GM12865 (cell line): Measurements from ENCODE around the gene MAP3K1.
A peak's percentile ranks its signal among the peaks of the same experiment; 100 is the strongest.

Experiments
- DNase-seq: peaks from one replicate; pipeline ENCODE4 v3.0.0; 2010; ENCODE audit warnings: low read depth
- H3K4me3 ChIP-seq: 2 replicates; pipeline ENCODE4 v1.5.1; 2011; ENCODE audit warnings: mild to moderate bottlenecking, low read depth, low read length, control low read depth
- TF ChIP-seq, protein P1 (sequence below): IDR thresholded peaks from 2 replicates; pipeline ENCODE4 v1.5.1; 2011; ENCODE audit warnings: low read length, control low read depth, low read depth, inconsistent platforms; ENCODE audit not compliant: insufficient read depth; ENCODE audit errors: missing control alignments

MAP3K1 gene

GRCh38 chr5:56831773-56832172, 16.4 kb downstream of the MAP3K1 start:
- no peak for DNase-seq
- no peak overlapping the region for H3K4me3 ChIP-seq
- TF ChIP-seq, protein P1, sequence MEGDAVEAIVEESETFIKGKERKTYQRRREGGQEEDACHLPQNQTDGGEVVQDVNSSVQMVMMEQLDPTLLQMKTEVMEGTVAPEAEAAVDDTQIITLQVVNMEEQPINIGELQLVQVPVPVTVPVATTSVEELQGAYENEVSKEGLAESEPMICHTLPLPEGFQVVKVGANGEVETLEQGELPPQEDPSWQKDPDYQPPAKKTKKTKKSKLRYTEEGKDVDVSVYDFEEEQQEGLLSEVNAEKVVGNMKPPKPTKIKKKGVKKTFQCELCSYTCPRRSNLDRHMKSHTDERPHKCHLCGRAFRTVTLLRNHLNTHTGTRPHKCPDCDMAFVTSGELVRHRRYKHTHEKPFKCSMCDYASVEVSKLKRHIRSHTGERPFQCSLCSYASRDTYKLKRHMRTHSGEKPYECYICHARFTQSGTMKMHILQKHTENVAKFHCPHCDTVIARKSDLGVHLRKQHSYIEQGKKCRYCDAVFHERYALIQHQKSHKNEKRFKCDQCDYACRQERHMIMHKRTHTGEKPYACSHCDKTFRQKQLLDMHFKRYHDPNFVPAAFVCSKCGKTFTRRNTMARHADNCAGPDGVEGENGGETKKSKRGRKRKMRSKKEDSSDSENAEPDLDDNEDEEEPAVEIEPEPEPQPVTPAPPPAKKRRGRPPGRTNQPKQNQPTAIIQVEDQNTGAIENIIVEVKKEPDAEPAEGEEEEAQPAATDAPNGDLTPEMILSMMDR = no peak

DNA sequence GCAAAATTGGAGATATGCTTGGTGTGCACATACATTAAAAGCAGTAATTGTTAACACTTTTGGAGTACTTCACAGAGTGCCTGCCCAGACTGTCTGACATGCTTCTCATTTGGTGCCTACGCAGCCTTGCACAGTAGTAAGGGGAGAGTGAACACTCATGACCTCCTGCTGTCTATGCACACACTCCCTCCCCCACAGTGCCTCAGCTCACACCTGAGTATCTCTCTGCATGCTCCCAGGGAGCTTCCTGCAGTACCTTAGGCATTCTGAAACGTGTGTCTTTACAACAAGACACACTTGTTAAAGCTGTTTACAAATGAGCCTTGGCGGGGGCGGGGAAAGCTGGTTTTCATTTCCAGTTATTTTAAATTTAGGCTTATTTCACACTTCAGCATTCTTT, 18.0 kb downstream of the MAP3K1 start:
- TF ChIP-seq, protein P1 = no peak
- H3K4me3 ChIP-seq = no peak overlapping the region
- no peak for DNase-seq

DNA sequence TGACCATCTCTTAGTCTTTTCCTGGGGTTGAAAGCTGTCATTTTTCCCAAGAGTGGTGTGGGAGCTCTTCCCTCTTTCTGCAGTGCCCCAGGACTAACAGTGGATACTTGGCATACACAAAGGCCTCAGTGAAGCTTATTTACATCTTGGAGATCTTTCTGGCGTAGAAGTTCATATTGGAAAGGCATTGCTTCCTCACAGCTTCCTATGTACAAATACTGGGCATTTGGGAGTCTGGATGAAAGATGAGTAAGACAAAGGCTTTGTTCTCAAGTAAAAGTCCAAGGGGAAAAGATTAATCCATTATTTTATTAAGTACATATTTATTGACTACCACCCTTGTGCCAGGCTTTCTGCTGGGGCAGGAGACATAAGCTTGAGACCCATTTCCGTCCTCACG, 22.0 kb downstream of the MAP3K1 start:
- no peak for DNase-seq
- H3K4me3 ChIP-seq = no peak overlapping the region
- TF ChIP-seq, protein P1 = no peak

- no peak overlapping the region for H3K4me3 ChIP-seq
- DNase-seq = no peak
- TF ChIP-seq, protein P1 = no peak
Measured at GRCh38 chr5:56837956-56838355, 22.6 kb downstream of the MAP3K1 start.

DNA sequence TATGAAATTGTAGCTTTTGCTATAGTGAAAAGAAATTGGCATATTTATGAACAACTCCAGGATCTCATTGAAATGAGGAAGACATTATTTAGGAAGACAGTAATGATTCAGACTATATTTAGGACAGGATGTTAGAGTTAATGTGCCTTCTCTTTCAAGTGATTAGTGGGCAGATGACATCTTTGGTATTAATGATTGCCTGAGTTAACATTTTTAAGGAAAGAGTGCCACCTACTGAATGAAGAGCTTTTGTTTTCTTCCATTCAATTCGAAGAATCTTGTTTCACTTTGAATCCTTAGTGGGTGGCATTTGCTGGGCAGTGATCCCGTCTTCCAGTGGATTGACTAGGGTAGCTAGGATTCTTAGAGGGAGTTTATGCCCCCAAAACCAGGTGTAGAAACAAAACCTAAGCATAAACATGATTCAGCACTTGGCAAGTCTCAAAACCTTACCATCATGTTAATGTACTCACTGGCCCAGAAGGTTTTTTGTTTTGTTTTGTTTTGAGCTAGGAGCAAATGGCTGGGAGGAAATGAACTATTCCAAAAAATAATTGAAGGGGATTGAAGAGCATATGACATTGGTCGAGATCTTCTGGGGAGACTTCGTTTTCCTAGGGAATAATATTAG, 23.2 kb downstream of the MAP3K1 start:
- DNase-seq = peak; percentile 55
- no peak overlapping the region for H3K4me3 ChIP-seq
- TF ChIP-seq, protein P1 = peak; percentile 43

DNA sequence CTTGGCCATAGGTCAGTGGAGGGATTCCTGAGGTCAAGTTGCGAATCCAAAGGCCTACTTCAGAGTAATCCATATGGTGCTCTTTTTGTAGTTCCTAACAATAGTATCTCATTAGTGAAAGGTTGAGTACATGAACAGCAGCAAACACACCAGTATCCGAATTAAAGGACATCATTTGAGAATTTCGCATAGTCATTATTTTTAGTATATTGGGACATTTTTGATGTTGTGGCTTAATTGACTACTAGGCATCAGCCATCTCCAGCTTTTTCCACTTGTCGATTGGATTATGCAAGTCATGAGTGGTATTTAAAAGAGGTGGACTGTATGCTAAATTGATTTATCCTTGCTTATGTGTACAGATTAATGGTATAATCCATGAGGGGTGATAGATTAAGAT, 23.7 kb downstream of the MAP3K1 start:
- no peak for DNase-seq
- H3K4me3 ChIP-seq = no peak overlapping the region
- TF ChIP-seq, protein P1 = no peak

DNA sequence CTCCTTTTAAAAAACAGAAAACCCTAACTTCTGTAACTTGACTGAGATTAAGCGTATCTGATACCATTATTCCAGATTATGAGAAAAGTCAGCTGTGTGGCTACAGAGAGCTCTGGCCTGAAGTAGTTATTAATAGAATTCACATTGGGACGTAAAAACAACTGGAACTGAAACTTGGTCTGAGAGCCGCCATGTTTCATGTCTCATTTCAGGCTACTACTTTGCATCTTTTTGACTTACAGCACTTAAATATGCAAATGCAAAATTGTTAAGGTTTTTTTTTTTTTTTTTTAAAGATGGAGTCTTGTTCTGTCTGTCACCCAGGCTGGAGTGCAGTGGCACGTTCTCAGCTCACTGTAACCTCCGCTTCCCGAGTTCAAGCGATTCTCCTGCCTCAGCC, 25.2 kb downstream of the MAP3K1 start:
- TF ChIP-seq, protein P1 = no peak
- DNase-seq = peak; percentile 57
- H3K4me3 ChIP-seq = no peak overlapping the region
